Aorta (tissue), 5 donors: ENCODE data around the gene RALGAPB. TPM values are rescaled to one million over a fixed set of nuclear protein-coding genes. Genes with fewer than 3 reads are reported as not detected.
A peak's percentile ranks its signal among the peaks of the same experiment; 100 is the strongest.
"Not testable (repeated sequence)": the region's sequence is repeated elsewhere in the genome, so short reads cannot be mapped to it uniquely, and the experiment has no call there.

Experiments used
- ATAC-seq: fragments of 200-7000 bp; cut with Tn5 transposase; one replicate; pipeline ENCODE4 v1.9.1; 2022; ENCODE audit warnings: moderate library complexity; ENCODE audit not compliant: low FRiP score
- DNase-seq, 2 donors: peaks; one replicate each; pipeline ENCODE4 v3.0.0-alpha.2; 2020
- H3K27ac ChIP-seq, 2 donors: one replicate each; pipeline ENCODE4 v1.5.1; 2013; ENCODE audit warnings: low read length in 2 of 2, mild to moderate bottlenecking in 2 of 2, moderate library complexity in 2 of 2, control low read depth in 1 of 2, inconsistent platforms in 1 of 2, low read depth in 1 of 2
- H3K27me3 ChIP-seq, 2 donors: one replicate each; pipeline ENCODE4 v1.6.1; 2013; ENCODE audit warnings: control low read depth in 1 of 2, low read length in 1 of 2, mild to moderate bottlenecking in 1 of 2, moderate library complexity in 1 of 2; ENCODE audit not compliant: insufficient read depth in 2 of 2, control insufficient read depth in 1 of 2
- H3K36me3 ChIP-seq, 2 donors: one replicate each; pipeline ENCODE4 v1.6.1; 2013; ENCODE audit warnings: control low read depth in 1 of 2, low read length in 1 of 2, mild to moderate bottlenecking in 1 of 2; ENCODE audit not compliant: insufficient read depth in 2 of 2, control insufficient read depth in 1 of 2
- H3K4me1 ChIP-seq, 2 donors: one replicate each; pipeline ENCODE4 v1.6.1; 2013; ENCODE audit warnings: low read length in 2 of 2, control low read depth in 1 of 2, mild to moderate bottlenecking in 1 of 2, moderate library complexity in 1 of 2; ENCODE audit not compliant: insufficient read depth in 2 of 2, control insufficient read depth in 1 of 2
- H3K4me3 ChIP-seq, 2 donors: one replicate each; pipeline ENCODE4 v1.5.1; 2013; ENCODE audit warnings: low read length in 2 of 2, control low read depth in 1 of 2, mild to moderate bottlenecking in 1 of 2
- H3K9me3 ChIP-seq: one replicate; pipeline ENCODE4 v1.6.1; 2013; ENCODE audit warnings: mild to moderate bottlenecking, low read length; ENCODE audit not compliant: control insufficient read depth
- WGBS, 2 donors: extraction: QIAGEN DNeasy Blood & Tissue Kit; methylation state at CpG; one replicate each; pipeline ENCODE4 v1.1.7; 2013; 5-methylcytosine and 5-hydroxymethylcytosine counted together
- intact Hi-C, 2 donors: fragments of 100-400 bp; cut with DNase I; formaldehyde crosslinking; loops; one replicate each; pipeline versions ENCODE4 v1.14.2 to v1.15.0; 2022
- polyA plus RNA-seq, 2 donors: library from polyadenylated mRNA; stranded (reverse); fragments of 200-250 nt; gene quantifications; one replicate each; pipeline ENCODE4 v1.2.3, GENCODE V29; 2013
- total RNA-seq, 2 donors: library from RNA; stranded (reverse); fragmentation: NEBNext Ultra II Directional; extraction: Animal tissue kit (Norgen Biotek cat#: 25700); gene quantifications; one replicate each; pipeline ENCODE4 v1.2.1, GENCODE V29; 2021
- donor health status: healthy with polysubstance abuse.
- donor health status: Bipolar disorder and iron deficiency.
- donor health status: DM: no; HTN: no; CAD: no.
- donor health status: DM: no; HTN: no; CAD: no.
- donor health status: DM: yes; HTN: yes; CAD: no.

The RALGAPB gene
- total and polyA plus RNA-seq, 4 donors = 5.9 to 41.3 (median 24.1) TPM

- H3K4me3 ChIP-seq = no peak overlapping the region
- H3K27ac ChIP-seq = no peak overlapping the region
- H3K36me3 ChIP-seq = peaks cover 1 to 13% of the 10 kb centered on the region in 2 donors
- no peaks in the 10 kb centered on the region for H3K27me3 ChIP-seq
- H3K9me3 ChIP-seq = no peaks in the 10 kb centered on the region
- 97 to 99% methylated on average over 6 of the region's 6 CpGs for WGBS, 2 donors
- intact Hi-C loops = loop anchor here in 1 of 2 donors (10.0 kb wide), 1 partner anchor 397 kb away; the partner anchor contains the start of genes RPRD1B and TTI1
- DNase-seq = no peak
- ATAC-seq = no peak
- no peaks in the 10 kb centered on the region for H3K4me1 ChIP-seq
Observed at GRCh38 chr20:38432292-38432691, 40.4 kb upstream of the RALGAPB start.

- not testable (repeated sequence) for ATAC-seq
Observed at GRCh38 chr20:38432870-38433269, 39.8 kb upstream of the RALGAPB start.

GRCh38 chr20:38433304-38433972, 39.2 kb upstream of the RALGAPB start:
- Histone ChIP-seq H3K4me1 (no peaks in the 10 kb centered on the region), H3K4me3 (no peak overlapping the region), H3K36me3 (peaks cover 0 to 12% of the 10 kb centered on the region in 2 donors), H3K9me3 (no peaks in the 10 kb centered on the region), H3K27ac (peak overlapping the region in 1 of 2 donors; percentile 17), H3K27me3 (no peaks in the 10 kb centered on the region)
- intact Hi-C loops = loop anchor here in 1 of 2 donors (10.0 kb wide), 1 partner anchor 399 kb away; the partner anchor contains the start of genes RPRD1B and TTI1
- ATAC-seq (no peak), DNase-seq (no peak)
- 91 to 93% methylated on average over 9 of the region's 9 CpGs for WGBS, 2 donors

More at GRCh38 chr20:38432870-38433269, 39.8 kb upstream of the RALGAPB start:
- WGBS, 2 donors = 96 to 99% methylated on average over 5 of the region's 5 CpGs
- H3K36me3 ChIP-seq = peaks cover 0 to 13% of the 10 kb centered on the region in 2 donors
- DNase-seq, H3K4me3 ChIP-seq, H3K27ac ChIP-seq, H3K9me3 ChIP-seq, H3K4me1 ChIP-seq, H3K27me3 ChIP-seq: not testable (repeated sequence)
- intact Hi-C loops = loop anchor here in 1 of 2 donors (10.0 kb wide), 1 partner anchor 398 kb away; the partner anchor contains the start of genes RPRD1B and TTI1

- DNase-seq (peak in 1 of 2 donors; percentile 61), ATAC-seq (peak; percentile 44)
- H3K4me1 ChIP-seq = no peaks in the 10 kb centered on the region
- WGBS, 2 donors = 7% methylated on average over 16 of the region's 16 CpGs
- H3K36me3 ChIP-seq = peaks cover 0 to 10% of the 10 kb centered on the region in 2 donors
- H3K9me3 ChIP-seq = no peaks in the 10 kb centered on the region
- H3K4me3 ChIP-seq = peak overlapping the region; percentile 44 to 75
- intact Hi-C loops = loop anchor here in 1 of 2 donors (10.0 kb wide), 1 partner anchor 400 kb away; the partner anchor contains the start of genes RPRD1B and TTI1
- peak overlapping the region in 1 of 2 donors; percentile 54 for H3K27ac ChIP-seq
- H3K27me3 ChIP-seq = no peaks in the 10 kb centered on the region
Observed at GRCh38 chr20:38434301-38434741, 38.3 kb upstream of the RALGAPB start.

GRCh38 chr20:38434770-38435554, 37.7 kb upstream of the RALGAPB start, which contains the start of gene SNHG17:
SNHG17 (minus strand) TSS chr20:38435328.
- DNase-seq (peak; percentile 94 to 96), ATAC-seq (peak; percentile 95)
- WGBS, 2 donors = 1% methylated on average over 65 of the region's 65 CpGs
- Histone ChIP-seq H3K9me3 (no peaks in the 10 kb centered on the region), H3K4me1 (no peaks in the 10 kb centered on the region), H3K27me3 (no peaks in the 10 kb centered on the region), H3K36me3 (peaks cover 0 to 5% of the 10 kb centered on the region in 2 donors), H3K27ac (peak within 1 kb of the TSS; percentile 49 to 54), H3K4me3 (peak within 1 kb of the TSS; percentile 44 to 75)
- intact Hi-C loops = loop anchor here (1.0 to 10.0 kb wide), 2 partner anchors 11 to 400 kb away; partner anchors contain the start of genes RPRD1B (in 1 of the 2) and TTI1 (in 1 of the 2)

GRCh38 chr20:38435555-38435939, 37.1 kb upstream of the RALGAPB start:
- peaks cover 0 to 5% of the 10 kb centered on the region in 2 donors for H3K36me3 ChIP-seq
- ATAC-seq (no peak), DNase-seq (no peak)
- WGBS, 2 donors = 52 to 62% methylated on average over 6 of the region's 6 CpGs
- intact Hi-C loops = loop anchor here (1.0 to 10.0 kb wide), 2 partner anchors 11 to 401 kb away; partner anchors contain the start of genes RPRD1B (in 1 of the 2) and TTI1 (in 1 of the 2)
- no peaks in the 10 kb centered on the region for H3K9me3 ChIP-seq
- H3K4me1 ChIP-seq = no peaks in the 10 kb centered on the region
- no peaks in the 10 kb centered on the region for H3K27me3 ChIP-seq
- H3K27ac ChIP-seq = no peak overlapping the region
- H3K4me3 ChIP-seq = no peak overlapping the region

- Histone ChIP-seq H3K9me3 (no peaks in the 10 kb centered on the region), H3K27ac (no peak overlapping the region), H3K4me3 (no peak overlapping the region), H3K36me3 (peaks cover 0 to 2% of the 10 kb centered on the region in 2 donors), H3K27me3 (no peaks in the 10 kb centered on the region), H3K4me1 (no peaks in the 10 kb centered on the region)
- intact Hi-C loops = loop anchor here in 1 of 2 donors (10.0 kb wide), 1 partner anchor 403 kb away; the partner anchor contains the start of genes RPRD1B and TTI1
- ATAC-seq (no peak), DNase-seq (no peak)
- WGBS, 2 donors = 77 to 80% methylated on average over 6 of the region's 6 CpGs
Observed at GRCh38 chr20:38437796-38438195, 34.8 kb upstream of the RALGAPB start.

GRCh38 chr20:38441110-38441509, 31.5 kb upstream of the RALGAPB start:
- DNase-seq, intact Hi-C loops, H3K9me3 ChIP-seq, H3K27me3 ChIP-seq, H3K36me3 ChIP-seq, H3K4me1 ChIP-seq, H3K4me3 ChIP-seq, ATAC-seq, H3K27ac ChIP-seq: not testable (repeated sequence)
- WGBS, 2 donors = 92% methylated on average over 7 to 8 of the region's 8 CpGs
